ENCODE results near the gene TMEM135.

TMEM135 gene

GRCh38 chr11:87212891-87213290 lies 175.2 kb downstream of the TMEM135 start:
- H3K4me2 ChIP-seq (ENCODE audit: low read length): no peak overlapping the region
- no peak overlapping the region for H3K4me3 ChIP-seq (ENCODE audit: low read depth, low read length, poor library complexity, severe bottlenecking)
- no peaks in the 10 kb centered on the region for H4K20me1 ChIP-seq (ENCODE audit: insufficient read depth, low read length)
- no peaks in the 10 kb centered on the region for H3K9me2 ChIP-seq (ENCODE audit: low read depth, low read length)
- H2AFZ ChIP-seq (ENCODE audit: low read length): no peak overlapping the region
- H3K27ac ChIP-seq (ENCODE audit: low read depth, low read length, poor library complexity, severe bottlenecking): no peak overlapping the region
- no peak for TF ChIP-seq CTCF (IDR thresholded peaks at IDR 0.05; ENCODE audit: low read length)
- TF ChIP-seq EZH2 (IDR thresholded peaks at IDR 0.05; ENCODE audit: borderline replicate concordance, low read length): no peak
- H3K79me2 ChIP-seq (ENCODE audit: insufficient read depth, low read length): no peaks in the 10 kb centered on the region
- no peak overlapping the region for H3K9ac ChIP-seq (ENCODE audit: low read length)
- H3F3A ChIP-seq (ENCODE audit: insufficient read depth, low read length): no peaks in the 10 kb centered on the region
- no peaks in the 10 kb centered on the region for H3K9me3 ChIP-seq (ENCODE audit: low read length)
- no peaks in the 10 kb centered on the region for H3K36me3 ChIP-seq (ENCODE audit: insufficient read depth, low read length)
- H3K4me1 ChIP-seq (ENCODE audit: insufficient read depth, low read length, severe bottlenecking): no peaks in the 10 kb centered on the region
- no peaks in the 10 kb centered on the region for H3K27me3 ChIP-seq (ENCODE audit: insufficient read depth, low read length)

- Histone ChIP-seq H3K36me3 (ENCODE audit: insufficient read depth, low read length) (no peaks in the 10 kb centered on the region), H3K27me3 (ENCODE audit: insufficient read depth, low read length) (no peaks in the 10 kb centered on the region), H3K79me2 (ENCODE audit: insufficient read depth, low read length) (no peaks in the 10 kb centered on the region), H3K4me1 (ENCODE audit: insufficient read depth, low read length, severe bottlenecking) (no peaks in the 10 kb centered on the region), H3K27ac (ENCODE audit: low read depth, low read length, poor library complexity, severe bottlenecking) (no peak overlapping the region), H4K20me1 (ENCODE audit: insufficient read depth, low read length) (no peaks in the 10 kb centered on the region), H3F3A (ENCODE audit: insufficient read depth, low read length) (no peaks in the 10 kb centered on the region), H3K9me3 (ENCODE audit: low read length) (no peaks in the 10 kb centered on the region), H3K9ac (ENCODE audit: low read length) (no peak overlapping the region), H3K4me2 (ENCODE audit: low read length) (no peak overlapping the region), H3K4me3 (ENCODE audit: low read depth, low read length, poor library complexity, severe bottlenecking) (no peak overlapping the region), H3K9me2 (ENCODE audit: low read depth, low read length) (no peaks in the 10 kb centered on the region), H2AFZ (ENCODE audit: low read length) (no peak overlapping the region)
- TF ChIP-seq CTCF (IDR thresholded peaks at IDR 0.05; ENCODE audit: low read length) (no peak), EZH2 (IDR thresholded peaks at IDR 0.05; ENCODE audit: borderline replicate concordance, low read length) (no peak)
Measured at GRCh38 chr11:87213444-87213843, 175.7 kb downstream of the TMEM135 start.

- Histone ChIP-seq H3F3A (ENCODE audit: insufficient read depth, low read length) (no peaks in the 10 kb centered on the region), H3K9me3 (ENCODE audit: low read length) (no peaks in the 10 kb centered on the region), H3K27ac (ENCODE audit: low read depth, low read length, poor library complexity, severe bottlenecking) (no peak overlapping the region), H3K4me1 (ENCODE audit: insufficient read depth, low read length, severe bottlenecking) (no peaks in the 10 kb centered on the region), H3K36me3 (ENCODE audit: insufficient read depth, low read length) (no peaks in the 10 kb centered on the region), H3K4me3 (ENCODE audit: low read depth, low read length, poor library complexity, severe bottlenecking) (no peak overlapping the region), H3K9ac (ENCODE audit: low read length) (no peak overlapping the region), H4K20me1 (ENCODE audit: insufficient read depth, low read length) (no peaks in the 10 kb centered on the region), H3K79me2 (ENCODE audit: insufficient read depth, low read length) (no peaks in the 10 kb centered on the region), H3K27me3 (ENCODE audit: insufficient read depth, low read length) (no peaks in the 10 kb centered on the region), H3K9me2 (ENCODE audit: low read depth, low read length) (no peaks in the 10 kb centered on the region), H2AFZ (ENCODE audit: low read length) (no peak overlapping the region), H3K4me2 (ENCODE audit: low read length) (no peak overlapping the region)
- TF ChIP-seq CTCF (IDR thresholded peaks at IDR 0.05; ENCODE audit: low read length) (no peak), EZH2 (IDR thresholded peaks at IDR 0.05; ENCODE audit: borderline replicate concordance, low read length) (no peak)
Measured at GRCh38 chr11:87215236-87215635, 177.5 kb downstream of the TMEM135 start.
